ENCODE results near the gene WFIKKN1. TPM values are rescaled to one million over a fixed set of nuclear protein-coding genes. Genes with fewer than 3 reads are reported as not detected.

Gene WFIKKN1
- total and polyA plus RNA-seq, 2 donors: 0.33 to 2.1 TPM

GRCh38 chr16:652454-653305 is 21.9 kb downstream of the WFIKKN1 start:
- WGBS: 95% methylated on average over 28 of the region's 28 CpGs
- Histone ChIP-seq H3K4me3 (ENCODE audit: low read length in 2 of 2) (no peak overlapping the region), H3K4me1 (ENCODE audit: control insufficient read depth in 2 of 2, insufficient read depth in 2 of 2, low read length in 2 of 2) (peaks cover 16 to 18% of the 10 kb centered on the region in 2 donors), H3K36me3 (ENCODE audit: control insufficient read depth in 2 of 2, insufficient read depth in 2 of 2, low read length in 1 of 2) (peaks cover 14 to 42% of the 10 kb centered on the region in 2 donors), H3K27ac (ENCODE audit: low read depth in 1 of 2, low read length in 1 of 2) (no peak overlapping the region), H3K27me3 (ENCODE audit: control insufficient read depth in 2 of 2, insufficient read depth in 1 of 2, low read length in 1 of 2) (no peaks in the 10 kb centered on the region), H3K9me3 (ENCODE audit: control insufficient read depth in 2 of 2, insufficient read depth in 1 of 2, low read length in 1 of 2) (no peaks in the 10 kb centered on the region)
- no peak for DNase-seq (ENCODE audit: low read depth in 6 of 9, low spot score in 9 of 9)

DNA sequence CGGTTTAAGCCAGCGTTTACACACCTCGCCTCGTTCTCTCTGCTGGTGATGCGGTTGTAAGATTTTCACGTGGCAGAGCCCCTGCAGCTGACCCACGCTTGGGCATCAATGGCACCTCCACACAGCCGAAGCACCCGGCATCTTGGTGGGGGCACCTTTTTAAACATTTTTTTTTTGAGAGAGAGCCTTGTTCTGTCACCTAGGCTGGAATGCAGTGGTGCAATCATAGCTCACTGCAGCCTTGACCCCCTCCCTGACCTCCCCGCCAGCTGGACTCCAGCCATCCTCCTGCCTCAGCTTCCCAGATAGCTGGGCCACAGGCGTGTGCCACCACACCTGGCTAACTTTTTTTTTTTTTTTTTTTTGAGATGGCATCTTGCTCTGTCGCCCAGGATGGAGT is 23.2 kb downstream of the WFIKKN1 start:
- Histone ChIP-seq H3K4me1 (ENCODE audit: control insufficient read depth in 2 of 2, insufficient read depth in 2 of 2, low read length in 2 of 2) (peaks cover 5 to 10% of the 10 kb centered on the region in 2 donors), H3K27me3 (ENCODE audit: control insufficient read depth in 2 of 2, insufficient read depth in 1 of 2, low read length in 1 of 2) (no peaks in the 10 kb centered on the region), H3K36me3 (ENCODE audit: control insufficient read depth in 2 of 2, insufficient read depth in 2 of 2, low read length in 1 of 2) (peaks cover 17 to 55% of the 10 kb centered on the region in 2 donors), H3K27ac (ENCODE audit: low read depth in 1 of 2, low read length in 1 of 2) (no peak overlapping the region), H3K9me3 (ENCODE audit: control insufficient read depth in 2 of 2, insufficient read depth in 1 of 2, low read length in 1 of 2) (no peaks in the 10 kb centered on the region), H3K4me3 (ENCODE audit: low read length in 2 of 2) (no peak overlapping the region)
- WGBS: 97% methylated on average over 12 of the region's 12 CpGs
- no peak for DNase-seq (ENCODE audit: low read depth in 6 of 9, low spot score in 9 of 9)

- DNase-seq (ENCODE audit: low read depth in 6 of 9, low spot score in 9 of 9): no peak
- Histone ChIP-seq H3K27ac (ENCODE audit: low read depth in 1 of 2, low read length in 1 of 2) (no peak overlapping the region), H3K4me3 (ENCODE audit: low read length in 2 of 2) (no peak overlapping the region), H3K9me3 (ENCODE audit: control insufficient read depth in 2 of 2, insufficient read depth in 1 of 2, low read length in 1 of 2) (no peaks in the 10 kb centered on the region), H3K4me1 (ENCODE audit: control insufficient read depth in 2 of 2, insufficient read depth in 2 of 2, low read length in 2 of 2) (no peaks in the 10 kb centered on the region), H3K27me3 (ENCODE audit: control insufficient read depth in 2 of 2, insufficient read depth in 1 of 2, low read length in 1 of 2) (no peaks in the 10 kb centered on the region), H3K36me3 (ENCODE audit: control insufficient read depth in 2 of 2, insufficient read depth in 2 of 2, low read length in 1 of 2) (peaks cover 16 to 54% of the 10 kb centered on the region in 2 donors)
- WGBS: 96% methylated on average over 22 of the region's 22 CpGs
Measured at GRCh38 chr16:657487-657886, 26.7 kb downstream of the WFIKKN1 start.

DNA sequence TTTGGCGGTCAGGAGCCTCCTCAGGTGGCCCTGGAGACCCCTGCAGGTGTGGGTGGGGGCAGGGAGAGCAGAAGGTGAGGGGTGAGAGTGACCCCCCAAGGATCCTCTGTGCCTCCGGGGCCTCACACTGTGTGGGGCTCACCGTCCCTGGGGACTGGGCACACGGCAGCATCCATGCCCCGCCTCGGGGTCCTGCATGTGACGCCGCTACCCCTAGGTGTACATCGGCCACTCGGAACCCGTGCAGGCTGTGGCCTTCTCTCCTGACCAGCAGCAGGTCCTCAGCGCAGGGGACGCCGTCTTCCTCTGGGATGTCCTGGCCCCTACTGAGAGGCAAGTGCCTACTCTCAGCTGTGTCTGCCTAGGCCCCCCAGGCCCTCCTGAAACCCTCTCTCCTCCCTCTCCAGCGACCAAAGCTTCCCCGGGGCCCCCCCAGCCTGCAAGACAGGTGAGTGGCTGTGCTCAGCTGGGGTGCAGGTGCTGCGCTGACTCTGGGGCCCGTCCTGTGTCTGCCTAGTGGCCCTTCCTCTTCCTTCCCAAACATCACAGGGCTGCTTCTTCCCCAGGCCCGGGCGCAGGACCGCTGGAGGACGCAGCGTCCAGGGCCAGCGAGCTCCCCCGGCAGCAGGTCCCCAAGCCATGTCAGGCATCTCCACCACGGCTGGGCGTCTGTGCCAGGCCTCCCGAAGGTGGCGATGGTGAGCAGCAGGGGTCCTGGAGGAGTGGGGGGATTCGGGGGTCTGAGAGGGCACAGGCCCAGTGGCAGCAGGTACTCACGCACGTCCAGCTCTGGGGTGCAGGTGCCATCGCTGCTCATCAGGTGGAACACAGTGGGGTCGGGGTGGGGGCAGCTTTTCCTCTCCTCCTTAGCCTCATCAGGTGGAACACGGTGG is 28.1 kb downstream of the WFIKKN1 start:
- H3K27ac ChIP-seq (ENCODE audit: low read depth in 1 of 2, low read length in 1 of 2): no peak overlapping the region
- no peak overlapping the region for H3K4me3 ChIP-seq (ENCODE audit: low read length in 2 of 2)
- H3K27me3 ChIP-seq (ENCODE audit: control insufficient read depth in 2 of 2, insufficient read depth in 1 of 2, low read length in 1 of 2): no peaks in the 10 kb centered on the region
- H3K4me1 ChIP-seq (ENCODE audit: control insufficient read depth in 2 of 2, insufficient read depth in 2 of 2, low read length in 2 of 2): no peaks in the 10 kb centered on the region
- DNase-seq (ENCODE audit: low read depth in 6 of 9, low spot score in 9 of 9): no peak
- H3K36me3 ChIP-seq (ENCODE audit: control insufficient read depth in 2 of 2, insufficient read depth in 2 of 2, low read length in 1 of 2): peaks cover 17 to 50% of the 10 kb centered on the region in 2 donors
- no peaks in the 10 kb centered on the region for H3K9me3 ChIP-seq (ENCODE audit: control insufficient read depth in 2 of 2, insufficient read depth in 1 of 2, low read length in 1 of 2)
- WGBS: 97% methylated on average over 35 of the region's 35 CpGs

- H3K4me1 ChIP-seq (ENCODE audit: control insufficient read depth in 2 of 2, insufficient read depth in 2 of 2, low read length in 2 of 2): no peaks in the 10 kb centered on the region
- peaks cover 17 to 50% of the 10 kb centered on the region in 2 donors for H3K36me3 ChIP-seq (ENCODE audit: control insufficient read depth in 2 of 2, insufficient read depth in 2 of 2, low read length in 1 of 2)
- no peaks in the 10 kb centered on the region for H3K9me3 ChIP-seq (ENCODE audit: control insufficient read depth in 2 of 2, insufficient read depth in 1 of 2, low read length in 1 of 2)
- WGBS: 95% methylated on average over 20 of the region's 20 CpGs
- DNase-seq (ENCODE audit: low read depth in 6 of 9, low spot score in 9 of 9): no peak
- H3K27me3 ChIP-seq (ENCODE audit: control insufficient read depth in 2 of 2, insufficient read depth in 1 of 2, low read length in 1 of 2): no peaks in the 10 kb centered on the region
- no peak overlapping the region for H3K4me3 ChIP-seq (ENCODE audit: low read length in 2 of 2)
- H3K27ac ChIP-seq (ENCODE audit: low read depth in 1 of 2, low read length in 1 of 2): no peak overlapping the region
Measured at GRCh38 chr16:659618-660017, 28.8 kb downstream of the WFIKKN1 start.

GRCh38 chr16:660132-660458 is 29.3 kb downstream of the WFIKKN1 start:
- H3K4me3 ChIP-seq (ENCODE audit: low read length in 2 of 2): no peak overlapping the region
- H3K9me3 ChIP-seq (ENCODE audit: control insufficient read depth in 2 of 2, insufficient read depth in 1 of 2, low read length in 1 of 2): no peaks in the 10 kb centered on the region
- no peaks in the 10 kb centered on the region for H3K4me1 ChIP-seq (ENCODE audit: control insufficient read depth in 2 of 2, insufficient read depth in 2 of 2, low read length in 2 of 2)
- DNase-seq (ENCODE audit: low read depth in 6 of 9, low spot score in 9 of 9): no peak
- WGBS: 73% methylated on average over 6 of the region's 6 CpGs
- peaks cover 17 to 46% of the 10 kb centered on the region in 2 donors for H3K36me3 ChIP-seq (ENCODE audit: control insufficient read depth in 2 of 2, insufficient read depth in 2 of 2, low read length in 1 of 2)
- H3K27me3 ChIP-seq (ENCODE audit: control insufficient read depth in 2 of 2, insufficient read depth in 1 of 2, low read length in 1 of 2): no peaks in the 10 kb centered on the region
- H3K27ac ChIP-seq (ENCODE audit: low read depth in 1 of 2, low read length in 1 of 2): no peak overlapping the region

- peaks cover 17 to 40% of the 10 kb centered on the region in 2 donors for H3K36me3 ChIP-seq (ENCODE audit: control insufficient read depth in 2 of 2, insufficient read depth in 2 of 2, low read length in 1 of 2)
- 50% methylated on average over 38 of the region's 43 CpGs for WGBS
- H3K27me3 ChIP-seq (ENCODE audit: control insufficient read depth in 2 of 2, insufficient read depth in 1 of 2, low read length in 1 of 2): no peaks in the 10 kb centered on the region
- no peaks in the 10 kb centered on the region for H3K9me3 ChIP-seq (ENCODE audit: control insufficient read depth in 2 of 2, insufficient read depth in 1 of 2, low read length in 1 of 2)
- no peaks in the 10 kb centered on the region for H3K4me1 ChIP-seq (ENCODE audit: control insufficient read depth in 2 of 2, insufficient read depth in 2 of 2, low read length in 2 of 2)
- no peak overlapping the region for H3K4me3 ChIP-seq (ENCODE audit: low read length in 2 of 2)
- H3K27ac ChIP-seq (ENCODE audit: low read depth in 1 of 2, low read length in 1 of 2): no peak overlapping the region
- no peak for DNase-seq (ENCODE audit: low read depth in 6 of 9, low spot score in 9 of 9)
Measured at GRCh38 chr16:660459-661183, 29.8 kb downstream of the WFIKKN1 start.

DNA sequence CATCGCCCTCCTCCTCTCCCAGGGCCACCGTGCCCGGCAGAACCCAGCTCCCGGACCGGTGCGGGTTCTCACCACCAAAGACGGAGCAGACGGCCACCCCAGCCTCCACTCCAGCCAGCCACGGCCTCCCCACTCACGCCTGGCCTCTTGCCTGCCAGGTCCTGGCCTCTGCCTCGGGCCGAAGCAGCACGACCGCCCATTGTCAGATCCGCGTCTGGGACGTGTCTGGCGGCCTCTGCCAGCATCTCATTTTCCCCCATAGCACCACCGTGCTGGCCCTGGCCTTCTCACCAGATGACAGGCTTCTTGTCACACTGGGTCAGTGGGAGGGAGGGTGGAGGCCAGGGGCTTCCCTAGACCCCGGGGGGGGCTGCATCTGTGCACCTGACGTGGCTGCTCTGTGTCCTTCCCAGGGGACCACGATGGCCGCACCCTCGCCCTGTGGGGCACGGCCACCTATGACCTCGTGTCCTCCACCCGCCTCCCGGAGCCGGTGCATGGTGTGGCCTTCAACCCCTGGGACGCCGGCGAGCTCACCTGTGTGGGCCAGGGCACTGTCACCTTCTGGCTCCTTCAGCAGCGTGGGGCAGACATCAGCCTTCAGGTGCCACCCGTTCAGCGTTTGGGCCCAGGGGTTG is 30.5 kb downstream of the WFIKKN1 start:
- DNase-seq (ENCODE audit: low read depth in 6 of 9, low spot score in 9 of 9): no peak
- Histone ChIP-seq H3K9me3 (ENCODE audit: control insufficient read depth in 2 of 2, insufficient read depth in 1 of 2, low read length in 1 of 2) (no peaks in the 10 kb centered on the region), H3K36me3 (ENCODE audit: control insufficient read depth in 2 of 2, insufficient read depth in 2 of 2, low read length in 1 of 2) (peaks cover 16 to 34% of the 10 kb centered on the region in 2 donors), H3K27me3 (ENCODE audit: control insufficient read depth in 2 of 2, insufficient read depth in 1 of 2, low read length in 1 of 2) (no peaks in the 10 kb centered on the region), H3K4me1 (ENCODE audit: control insufficient read depth in 2 of 2, insufficient read depth in 2 of 2, low read length in 2 of 2) (no peaks in the 10 kb centered on the region), H3K27ac (ENCODE audit: low read depth in 1 of 2, low read length in 1 of 2) (no peak overlapping the region), H3K4me3 (ENCODE audit: low read length in 2 of 2) (no peak overlapping the region)
- 88% methylated on average over 35 of the region's 35 CpGs for WGBS
